GM12878 (cell line): Measurements from ENCODE around the gene CDC42BPB. TPM values are rescaled to one million over a fixed set of nuclear protein-coding genes. Genes with fewer than 3 reads are reported as not detected.

Source experiments
- ATAC-seq: fragments of 200-7000 bp; cut with Tn5 transposase; 3 replicates; pipeline ENCODE4 v1.9.1; 2020; ENCODE audit warnings: mild to moderate bottlenecking, moderate library complexity
- BruUV-seq: library from RNA; stranded (reverse); fragments of 400-500 nt; replicated peaks from 2 replicates; lab custom pipeline; 2021; lab: Mats Ljungman, UMichigan
- CTCF ChIA-PET: fragments of 300-600 bp; sonication (Branson Sonifier 250); formaldehyde crosslinking; extraction: SDS; loops from one replicate; lab custom pipeline; 2021; ENCODE audit warnings: inconsistent platforms; lab: Yijun Ruan, JAX
- POLR2A ChIA-PET: fragments of 350-600 bp; formaldehyde crosslinking; extraction: SDS; loops from one replicate; lab custom pipeline; 2021; ENCODE audit warnings: inconsistent platforms; lab: Charles Lee
- RAD21 ChIA-PET: fragments of 300-600 bp; sonication (Branson Sonifier 250); formaldehyde crosslinking; loops from one replicate; lab custom pipeline; 2023; ENCODE audit warnings: antibody characterized with exemption; ENCODE audit not compliant: unreplicated experiment; lab: Charles Lee
- SMC1A ChIA-PET: fragments of 300-600 bp; sonication (Branson Sonifier 250); formaldehyde crosslinking; loops from one replicate; lab custom pipeline; 2023; ENCODE audit not compliant: unreplicated experiment, uncharacterized antibody; lab: Charles Lee
- DNase-seq: peaks from one replicate; pipeline ENCODE4 v3.0.0-alpha.2; 2011; ENCODE audit warnings: low read depth, low spot score
- FAIRE-seq: peaks from 3 replicates; lab custom pipeline; 2011; peaks lifted over from hg19 to GRCh38; lab: Jason Lieb, UNC
- H2AFZ ChIP-seq: 2 replicates; pipeline ENCODE4 v1.6.0; 2011; ENCODE audit warnings: low read depth, low read length, control low read depth; ENCODE audit not compliant: control insufficient read depth
- H3K27ac ChIP-seq: 2 replicates; pipeline ENCODE4 v1.5.1; 2011; ENCODE audit warnings: control low read depth; ENCODE audit not compliant: control insufficient read depth, insufficient read depth
- H3K27me3 ChIP-seq, 2 experiments: replicated peaks in 1 of 2; 2 replicates each; pipeline versions ENCODE4 v1.6.0 to v1.6.1; 2011; ENCODE audit warnings: low read length in 1 of 2; ENCODE audit not compliant: control insufficient read depth in 2 of 2, insufficient read depth in 2 of 2
- H3K36me3 ChIP-seq, 2 experiments: 2 replicates each; pipeline ENCODE4 v1.5.1; 2011; ENCODE audit warnings: low read length in 1 of 2; ENCODE audit not compliant: control insufficient read depth in 2 of 2, insufficient read depth in 2 of 2
- H3K4me1 ChIP-seq: 2 replicates; pipeline ENCODE4 v1.6.1; 2011; ENCODE audit warnings: mild to moderate bottlenecking, low read length, moderate library complexity, mixed read lengths; ENCODE audit not compliant: control insufficient read depth, insufficient read depth
- H3K4me2 ChIP-seq: 2 replicates; pipeline ENCODE4 v1.6.0; 2011; ENCODE audit warnings: control low read depth; ENCODE audit not compliant: control insufficient read depth, insufficient read depth
- H3K4me3 ChIP-seq: fragments of 200-600 bp; sonication (generic); 2 replicates; pipeline ENCODE4 v1.5.1; 2016
- H3K79me2 ChIP-seq: 2 replicates; pipeline ENCODE4 v1.6.0; 2011; ENCODE audit warnings: low read length; ENCODE audit not compliant: control insufficient read depth, insufficient read depth
- H3K9ac ChIP-seq: 2 replicates; pipeline ENCODE4 v1.8.0; 2011; ENCODE audit warnings: low read length, control low read depth, mixed read lengths; ENCODE audit not compliant: control insufficient read depth, insufficient read depth
- H3K9me3 ChIP-seq: replicated peaks from 3 replicates; pipeline ENCODE4 v1.5.1; 2011; ENCODE audit warnings: mild to moderate bottlenecking, low read length; ENCODE audit not compliant: control insufficient read depth, insufficient read depth
- H4K20me1 ChIP-seq: 2 replicates; pipeline ENCODE4 v1.6.0; 2011; ENCODE audit not compliant: control insufficient read depth, insufficient read depth
- BRCA1 ChIP-seq: IDR thresholded peaks from 2 replicates; pipeline ENCODE4 v1.6.1; 2011; ENCODE audit warnings: low read depth, low read length, improper control_type of control experiment
- CEBPB ChIP-seq, 2 experiments: fragments of 150-350 bp in 1 of 2; IDR thresholded peaks; 2 replicates each; pipeline ENCODE4 v1.6.1; 2012 to 2014; ENCODE audit warnings: low read depth in 2 of 2, low read length in 2 of 2, borderline replicate concordance in 1 of 2, inconsistent platforms in 1 of 2
- CREM ChIP-seq: IDR thresholded peaks from 2 replicates; pipeline ENCODE4 v1.6.1; 2014; ENCODE audit warnings: antibody characterized with exemption, low read depth
- EED ChIP-seq: sonication (generic); IDR thresholded peaks from 2 replicates; pipeline ENCODE4 v1.6.1; 2016; ENCODE audit warnings: antibody characterized with exemption, low read depth
- GATAD2B ChIP-seq: fragments of 450-650 bp; conservative IDR thresholded peaks from 2 replicates; pipeline ENCODE4 v1.6.1; 2017; ENCODE audit warnings: low read depth, mild to moderate bottlenecking, moderate library complexity
- HDGF ChIP-seq: fragments of 450-650 bp; IDR thresholded peaks from 2 replicates; pipeline ENCODE4 v1.6.1; 2016; ENCODE audit warnings: antibody characterized with exemption
- NBN ChIP-seq: fragments of 450-650 bp; IDR thresholded peaks from 2 replicates; pipeline ENCODE4 v1.6.1; 2016
- NRF1 ChIP-seq: conservative IDR thresholded peaks from 2 replicates; pipeline ENCODE4 v1.6.1; 2011; ENCODE audit warnings: mild to moderate bottlenecking, low read depth, low read length, improper control_type of control experiment
- POLR2AphosphoS2 ChIP-seq: IDR thresholded peaks from 2 replicates; pipeline ENCODE4 v1.6.1; 2011; ENCODE audit warnings: low read depth, mild to moderate bottlenecking, low read length, improper control_type of control experiment, moderate library complexity
- STAT3 ChIP-seq: IDR thresholded peaks from 2 replicates; pipeline ENCODE4 v1.6.1; 2011; ENCODE audit warnings: low read depth, low read length, improper control_type of control experiment
- YBX1 ChIP-seq: fragments of 450-650 bp; IDR thresholded peaks from 2 replicates; pipeline ENCODE4 v1.6.1; 2016; ENCODE audit warnings: antibody characterized with exemption
- WGBS: methylation state at CpG from one replicate; pipeline ENCODE4 v1.1.6; 2016; ENCODE audit warnings: low lambda C conversion rate; ENCODE audit not compliant: insufficient replicate concordance, insufficient coverage; ENCODE audit errors: missing lambda C conversion rate; 5-methylcytosine and 5-hydroxymethylcytosine counted together
- in situ Hi-C: fragments of 300-500 bp; cut with MboI; formaldehyde crosslinking; loops from 9 replicates; pipeline ENCODE4 v1.14.3; 2018; ENCODE audit warnings: mixed read lengths
- intact Hi-C: fragments of 100-400 bp; cut with micrococcal nuclease; formaldehyde crosslinking; loops from one replicate; pipeline ENCODE4 v1.14.2; 2022; ENCODE audit not compliant: unreplicated experiment
- polyA plus RNA-seq, 11 experiments: library from polyadenylated mRNA; depleted of rRNA in 4 of 11; unstranded in 6 of 11; stranded (reverse) in 5 of 11; fragments of >200 nt; fragmentation: Nextera tagmentation in 4 of 11; fragmentation: Illumina TruSeq in 1 of 11; extraction: Ambion mirVana in 4 of 11; extraction: Trizol in 1 of 11; gene quantifications; 1 replicate in 1 of 11; 2 replicates in 10 of 11; pipeline versions ENCODE4 v1.2.1 to v1.2.3, GENCODE V29; 2011 to 2016; ENCODE audit warnings: inconsistent platforms in 2 of 11, missing spikeins in 2 of 11, low read depth in 1 of 11
- total RNA-seq, 4 experiments: library from RNA; depleted of rRNA in 3 of 4; stranded (reverse); fragments of >200 nt in 3 of 4; fragmentation: Illumina TruSeq in 1 of 4; extraction: Trizol in 1 of 4; gene quantifications; 2 replicates each; pipeline versions ENCODE4 v1.2.1 to v1.2.3, GENCODE V29; 2013 to 2021
- TF ChIP-seq, protein P1 (sequence below): fragments of 450-650 bp; IDR thresholded peaks from 2 replicates; pipeline ENCODE4 v1.6.1; 2017; ENCODE audit warnings: borderline replicate concordance
- TF ChIP-seq, protein P2 (sequence below): fragments of 150-350 bp; IDR thresholded peaks from 2 replicates; pipeline ENCODE4 v1.6.1; 2014; ENCODE audit warnings: mild to moderate bottlenecking, low read depth, low read length
- TF ChIP-seq, protein P3 (sequence below), 3 experiments: IDR thresholded peaks in 2 of 3; conservative IDR thresholded peaks in 1 of 3; 2 replicates each; pipeline ENCODE4 v1.5.1; 2011; ENCODE audit warnings: low read depth in 3 of 3, low read length in 3 of 3, mild to moderate bottlenecking in 3 of 3, control low read depth in 2 of 3, moderate library complexity in 2 of 3, inconsistent platforms in 1 of 3, mixed read lengths in 1 of 3; ENCODE audit not compliant: control insufficient read depth in 2 of 3, insufficient read depth in 1 of 3; ENCODE audit errors: extremely low read depth in 1 of 3

The CDC42BPB gene
- total and polyA plus RNA-seq, 10 of the 15 experiments (the other 5 are each of a cell fraction or from before 2014, with no cell fraction given): 0.42 to 22.1 (median 13.3) TPM

DNA sequence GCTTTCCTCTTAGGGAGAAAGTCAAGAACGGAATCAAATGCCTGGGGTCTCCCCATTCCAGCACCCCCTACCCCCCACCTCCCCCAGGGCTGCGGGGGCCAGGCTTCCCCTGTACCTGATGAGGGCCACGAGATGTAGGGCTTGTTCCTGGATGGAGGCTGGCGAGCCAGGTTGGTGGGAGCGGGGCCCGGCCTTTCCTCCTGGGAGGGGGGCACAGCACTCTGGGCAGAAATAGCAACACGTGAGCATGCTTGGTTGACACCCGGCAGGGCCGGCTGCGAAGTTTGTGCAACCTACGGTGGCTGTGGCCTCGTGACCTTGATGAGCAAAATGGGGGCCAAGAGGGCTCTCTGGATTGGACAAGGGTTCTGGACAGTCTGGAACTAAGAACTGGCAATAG is 119.2 kb downstream of the CDC42BPB start (continued):
- TF ChIP-seq YBX1: no peak
- no peak for TF ChIP-seq CREM

DNA sequence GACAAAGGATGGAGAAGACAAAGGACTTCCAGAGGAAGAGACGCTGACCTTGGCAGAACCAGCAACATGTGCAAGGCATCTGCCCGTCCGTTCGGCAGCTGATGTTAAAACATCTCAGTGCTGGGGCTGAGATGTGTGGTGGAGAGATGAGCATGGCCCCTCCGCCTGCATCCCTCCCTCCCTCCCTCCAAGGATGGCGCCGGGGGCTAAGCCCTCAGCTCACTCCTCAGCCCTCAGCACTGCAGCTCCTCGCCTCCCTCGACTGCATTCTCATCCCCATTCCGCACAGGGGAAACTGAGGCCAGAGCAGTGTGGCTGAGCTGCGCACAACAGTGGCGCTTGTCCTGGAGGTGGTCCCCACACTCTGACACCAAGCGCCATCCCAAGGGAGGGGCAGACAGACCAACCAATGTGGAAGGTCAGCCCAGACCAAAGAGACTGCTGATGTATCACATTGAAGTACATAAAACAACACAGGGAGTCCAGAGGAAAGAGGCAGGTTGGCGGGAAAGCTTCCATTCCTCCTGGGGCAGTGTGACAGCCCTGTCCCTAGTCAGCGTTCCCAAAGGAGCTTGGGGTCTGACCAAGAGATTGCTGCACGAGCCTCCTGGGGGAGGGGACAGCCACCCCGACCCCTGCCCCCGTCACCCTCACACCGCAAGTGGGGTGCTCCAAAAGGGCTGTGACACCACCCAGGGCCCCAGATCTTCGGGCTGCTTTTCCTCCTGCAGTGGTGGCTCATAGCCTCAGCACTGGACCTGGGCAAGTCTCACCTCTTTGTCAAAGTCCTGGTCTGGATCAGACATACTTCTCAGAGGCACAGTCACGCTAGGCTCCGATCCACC is 119.8 kb downstream of the CDC42BPB start:
- ChIA-PET POLR2A (no interaction called here), CTCF (no interaction called here), RAD21 (no interaction called here), SMC1A (no interaction called here)
- FAIRE-seq (no peak), ATAC-seq (no peak), DNase-seq (no peak)
- intact Hi-C loops: no loop called here
- Histone ChIP-seq H3K36me3 (peaks cover 0 to 3% of the 10 kb centered on the region in 2 experiments; a peak in 2 of 4 replicates), H2AFZ (no peak overlapping the region), H4K20me1 (no peaks in the 10 kb centered on the region), H3K27me3 (no peaks in the 10 kb centered on the region), H3K4me1 (no peaks in the 10 kb centered on the region), H3K4me3 (no peak overlapping the region), H3K9me3 (no peaks in the 10 kb centered on the region), H3K9ac (no peak overlapping the region), H3K27ac (no peak overlapping the region), H3K79me2 (no peaks in the 10 kb centered on the region), H3K4me2 (no peak overlapping the region)
- BruUV-seq: no TSS peak
- WGBS: 71% methylated on average over 21 of the region's 22 CpGs
- in situ Hi-C loops: no loop called here
- TF ChIP-seq NRF1 (no peak), STAT3 (no peak), CREM (no peak), HDGF (no peak), EED (no peak), NBN (no peak), GATAD2B (no peak), POLR2AphosphoS2 (no peak), CEBPB (IDR thresholded peaks at IDR 0.05; ENCODE audit: borderline replicate concordance in 1 of 2, low read depth in 2 of 2, low read length in 2 of 2) (no peak), BRCA1 (no peak)
- TF ChIP-seq, protein P1, sequence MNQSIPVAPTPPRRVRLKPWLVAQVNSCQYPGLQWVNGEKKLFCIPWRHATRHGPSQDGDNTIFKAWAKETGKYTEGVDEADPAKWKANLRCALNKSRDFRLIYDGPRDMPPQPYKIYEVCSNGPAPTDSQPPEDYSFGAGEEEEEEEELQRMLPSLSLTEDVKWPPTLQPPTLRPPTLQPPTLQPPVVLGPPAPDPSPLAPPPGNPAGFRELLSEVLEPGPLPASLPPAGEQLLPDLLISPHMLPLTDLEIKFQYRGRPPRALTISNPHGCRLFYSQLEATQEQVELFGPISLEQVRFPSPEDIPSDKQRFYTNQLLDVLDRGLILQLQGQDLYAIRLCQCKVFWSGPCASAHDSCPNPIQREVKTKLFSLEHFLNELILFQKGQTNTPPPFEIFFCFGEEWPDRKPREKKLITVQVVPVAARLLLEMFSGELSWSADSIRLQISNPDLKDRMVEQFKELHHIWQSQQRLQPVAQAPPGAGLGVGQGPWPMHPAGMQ: no peak
- TF ChIP-seq, protein P2, sequence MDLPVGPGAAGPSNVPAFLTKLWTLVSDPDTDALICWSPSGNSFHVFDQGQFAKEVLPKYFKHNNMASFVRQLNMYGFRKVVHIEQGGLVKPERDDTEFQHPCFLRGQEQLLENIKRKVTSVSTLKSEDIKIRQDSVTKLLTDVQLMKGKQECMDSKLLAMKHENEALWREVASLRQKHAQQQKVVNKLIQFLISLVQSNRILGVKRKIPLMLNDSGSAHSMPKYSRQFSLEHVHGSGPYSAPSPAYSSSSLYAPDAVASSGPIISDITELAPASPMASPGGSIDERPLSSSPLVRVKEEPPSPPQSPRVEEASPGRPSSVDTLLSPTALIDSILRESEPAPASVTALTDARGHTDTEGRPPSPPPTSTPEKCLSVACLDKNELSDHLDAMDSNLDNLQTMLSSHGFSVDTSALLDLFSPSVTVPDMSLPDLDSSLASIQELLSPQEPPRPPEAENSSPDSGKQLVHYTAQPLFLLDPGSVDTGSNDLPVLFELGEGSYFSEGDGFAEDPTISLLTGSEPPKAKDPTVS: no peak
- TF ChIP-seq, protein P3, sequence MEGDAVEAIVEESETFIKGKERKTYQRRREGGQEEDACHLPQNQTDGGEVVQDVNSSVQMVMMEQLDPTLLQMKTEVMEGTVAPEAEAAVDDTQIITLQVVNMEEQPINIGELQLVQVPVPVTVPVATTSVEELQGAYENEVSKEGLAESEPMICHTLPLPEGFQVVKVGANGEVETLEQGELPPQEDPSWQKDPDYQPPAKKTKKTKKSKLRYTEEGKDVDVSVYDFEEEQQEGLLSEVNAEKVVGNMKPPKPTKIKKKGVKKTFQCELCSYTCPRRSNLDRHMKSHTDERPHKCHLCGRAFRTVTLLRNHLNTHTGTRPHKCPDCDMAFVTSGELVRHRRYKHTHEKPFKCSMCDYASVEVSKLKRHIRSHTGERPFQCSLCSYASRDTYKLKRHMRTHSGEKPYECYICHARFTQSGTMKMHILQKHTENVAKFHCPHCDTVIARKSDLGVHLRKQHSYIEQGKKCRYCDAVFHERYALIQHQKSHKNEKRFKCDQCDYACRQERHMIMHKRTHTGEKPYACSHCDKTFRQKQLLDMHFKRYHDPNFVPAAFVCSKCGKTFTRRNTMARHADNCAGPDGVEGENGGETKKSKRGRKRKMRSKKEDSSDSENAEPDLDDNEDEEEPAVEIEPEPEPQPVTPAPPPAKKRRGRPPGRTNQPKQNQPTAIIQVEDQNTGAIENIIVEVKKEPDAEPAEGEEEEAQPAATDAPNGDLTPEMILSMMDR (IDR thresholded peaks at IDR 0.05 in 2 of 3, conservative IDR thresholded peaks at IDR 0.05 in 1 of 3; ENCODE audit: control insufficient read depth in 2 of 3, extremely low read depth in 1 of 3, insufficient read depth in 1 of 3, low read depth in 3 of 3, low read length in 3 of 3): no peak
